ENCODE data around the gene ZNF718.

DNA sequence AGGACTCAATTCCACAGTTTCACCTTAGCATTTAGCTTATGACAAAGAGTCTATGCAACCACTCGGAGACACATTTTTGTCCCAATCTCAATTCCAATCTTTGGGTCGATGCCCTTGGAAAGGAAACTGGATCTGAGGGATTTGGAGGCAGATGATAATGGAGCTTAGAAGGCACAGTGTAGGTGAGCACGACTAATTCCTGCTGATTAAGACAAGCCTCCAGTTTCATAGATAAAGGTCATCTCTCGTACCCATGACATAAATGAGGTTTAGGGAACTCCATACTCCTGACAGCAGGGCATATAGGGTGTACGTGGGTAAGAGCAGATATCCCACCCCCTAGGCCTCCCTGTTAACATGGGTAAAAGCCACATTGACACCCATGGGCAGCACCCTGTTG is 24.4 kb upstream of the ZNF718 start:
- TF ChIP-seq GATA3 (IDR thresholded peaks at IDR 0.05; ENCODE audit: low read depth, low read length) (no peak), GATA2 (IDR thresholded peaks at IDR 0.05; ENCODE audit: low read depth, low read length) (no peak)
